ENCODE data around the gene MXRA8.

MXRA8 gene

DNA sequence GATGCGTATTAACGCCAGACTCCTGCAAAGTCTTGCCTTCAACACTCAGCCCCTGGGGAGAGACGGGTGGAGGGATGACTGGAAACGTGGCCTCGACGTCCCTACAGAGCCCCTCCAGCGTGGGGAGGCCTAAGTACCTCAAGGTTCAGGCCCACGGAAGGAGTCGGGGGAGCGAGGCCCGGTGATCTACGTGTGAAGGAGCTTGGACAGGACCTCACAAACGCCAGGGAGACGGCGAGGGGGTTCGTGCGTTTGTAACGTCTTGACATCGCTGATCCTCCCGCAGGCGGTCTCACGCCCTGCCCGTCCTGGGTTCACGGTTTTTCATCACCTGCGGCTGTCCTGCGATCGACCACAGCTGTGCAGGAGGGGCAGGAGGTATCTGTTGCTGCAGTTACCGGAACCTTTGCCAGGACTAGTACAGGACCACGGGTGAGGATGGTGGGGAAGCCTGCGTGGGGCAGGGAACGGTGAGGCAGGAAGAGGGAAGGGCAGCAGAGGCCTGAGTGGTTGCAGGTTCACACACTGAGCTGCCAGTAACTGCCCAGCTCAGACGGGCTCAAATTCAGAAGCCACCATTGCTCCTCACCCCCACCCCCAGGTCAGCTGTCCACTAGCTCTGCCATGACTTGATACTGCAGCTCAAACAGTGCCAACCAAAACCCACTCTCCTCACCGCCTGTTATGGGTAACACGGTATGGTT is 41.7 kb upstream of the MXRA8 start:
- H3K27ac ChIP-seq (ENCODE audit: low read length), result peak overlapping the region; percentile 86
- peaks cover 18 to 33% of the 10 kb centered on the region in 2 donors for H3K4me1 ChIP-seq (ENCODE audit: control insufficient read depth in 1 of 2, insufficient read depth in 2 of 2, low read length in 2 of 2)
- H3K4me3 ChIP-seq (ENCODE audit: low read depth in 1 of 2, low read length in 2 of 2), result peak overlapping the region; percentile 82 to 84
- peaks cover 32 to 65% of the 10 kb centered on the region in 2 donors for H3K36me3 ChIP-seq (ENCODE audit: control insufficient read depth in 1 of 2, insufficient read depth in 2 of 2, low read length in 2 of 2)
- no peaks in the 10 kb centered on the region for H3K27me3 ChIP-seq (ENCODE audit: low read depth, low read length)
- H3K9me3 ChIP-seq (ENCODE audit: control insufficient read depth in 1 of 2, low read length in 2 of 2), result no peaks in the 10 kb centered on the region

GRCh38 chr1:1399187-1399871 is 41.0 kb upstream of the MXRA8 start, which contains the start of gene CCNL2:
Gene CCNL2, minus strand, starts transcription at chr1:1399335. Its CDS starts 29 bp downstream, at chr1:1399306.
- Histone ChIP-seq H3K4me3 (ENCODE audit: low read depth in 1 of 2, low read length in 2 of 2) (peak within 1 kb of the TSS; percentile 82 to 84), H3K36me3 (ENCODE audit: control insufficient read depth in 1 of 2, insufficient read depth in 2 of 2, low read length in 2 of 2) (peaks cover 34 to 61% of the 10 kb centered on the region in 2 donors), H3K9me3 (ENCODE audit: control insufficient read depth in 1 of 2, low read length in 2 of 2) (no peaks in the 10 kb centered on the region), H3K27ac (ENCODE audit: low read length) (peak within 1 kb of the TSS; percentile 86), H3K4me1 (ENCODE audit: control insufficient read depth in 1 of 2, insufficient read depth in 2 of 2, low read length in 2 of 2) (peaks cover 18 to 34% of the 10 kb centered on the region in 2 donors), H3K27me3 (ENCODE audit: low read depth, low read length) (no peaks in the 10 kb centered on the region)

DNA sequence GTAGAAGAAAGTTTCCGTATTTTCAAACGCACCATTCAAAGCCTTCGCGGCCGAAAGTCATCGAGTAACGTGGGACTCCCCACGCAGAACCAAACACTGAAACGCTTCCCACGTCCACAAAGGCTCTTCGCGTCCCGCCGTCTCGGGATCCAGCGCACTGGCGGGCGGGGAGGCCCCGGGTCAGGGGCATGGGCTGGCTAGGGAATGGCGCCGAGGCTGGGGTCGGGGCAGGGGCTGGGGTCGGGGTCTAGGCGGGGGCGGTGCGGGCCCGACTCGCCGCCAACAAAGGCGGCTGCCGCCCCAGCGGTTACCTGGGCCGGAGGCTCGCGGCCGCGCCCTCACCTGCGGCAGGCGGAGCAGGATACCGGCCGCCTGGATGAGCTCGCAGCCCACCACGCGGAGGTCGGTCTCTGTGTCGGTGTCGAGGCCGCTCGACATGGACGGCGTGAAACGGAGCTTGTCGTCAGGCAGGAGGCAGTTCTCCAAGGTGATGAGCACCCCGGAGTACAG is 40.4 kb upstream of the MXRA8 start:
- Histone ChIP-seq H3K4me1 (ENCODE audit: control insufficient read depth in 1 of 2, insufficient read depth in 2 of 2, low read length in 2 of 2) (peaks cover 18 to 34% of the 10 kb centered on the region in 2 donors), H3K4me3 (ENCODE audit: low read depth in 1 of 2, low read length in 2 of 2) (peak overlapping the region; percentile 82), H3K9me3 (ENCODE audit: control insufficient read depth in 1 of 2, low read length in 2 of 2) (no peaks in the 10 kb centered on the region), H3K27ac (ENCODE audit: low read length) (peak overlapping the region; percentile 25), H3K27me3 (ENCODE audit: low read depth, low read length) (no peaks in the 10 kb centered on the region), H3K36me3 (ENCODE audit: control insufficient read depth in 1 of 2, insufficient read depth in 2 of 2, low read length in 2 of 2) (peaks cover 36 to 64% of the 10 kb centered on the region in 2 donors)

GRCh38 chr1:1397839-1398523 is 39.6 kb upstream of the MXRA8 start:
- peak overlapping the region; percentile 82 for H3K4me3 ChIP-seq (ENCODE audit: low read depth in 1 of 2, low read length in 2 of 2)
- no peaks in the 10 kb centered on the region for H3K27me3 ChIP-seq (ENCODE audit: low read depth, low read length)
- peaks cover 37 to 64% of the 10 kb centered on the region in 2 donors for H3K36me3 ChIP-seq (ENCODE audit: control insufficient read depth in 1 of 2, insufficient read depth in 2 of 2, low read length in 2 of 2)
- H3K4me1 ChIP-seq (ENCODE audit: control insufficient read depth in 1 of 2, insufficient read depth in 2 of 2, low read length in 2 of 2), result peaks cover 18 to 34% of the 10 kb centered on the region in 2 donors
- H3K9me3 ChIP-seq (ENCODE audit: control insufficient read depth in 1 of 2, low read length in 2 of 2), result no peaks in the 10 kb centered on the region
- H3K27ac ChIP-seq (ENCODE audit: low read length), result peak overlapping the region; percentile 25

DNA sequence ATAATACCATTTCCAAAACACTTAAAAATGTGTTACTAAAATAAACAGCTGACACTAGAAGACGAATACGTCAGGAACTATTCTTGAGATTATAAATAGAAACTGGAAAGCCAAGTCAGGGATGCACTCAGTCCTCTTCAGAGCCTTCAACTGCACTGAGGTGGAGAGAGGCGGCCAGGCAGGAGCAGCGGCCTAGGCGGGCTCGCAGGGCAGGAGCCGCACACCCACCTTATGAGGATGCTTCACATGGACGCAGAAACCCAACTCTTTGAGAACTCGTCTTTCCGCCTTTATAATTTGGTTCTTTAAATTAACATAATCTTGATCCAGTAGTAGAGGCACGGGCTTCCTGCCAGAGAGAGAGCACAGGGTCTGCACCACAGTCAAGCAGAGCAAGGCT is 36.8 kb upstream of the MXRA8 start:
- Histone ChIP-seq H3K9me3 (ENCODE audit: control insufficient read depth in 1 of 2, low read length in 2 of 2) (no peaks in the 10 kb centered on the region), H3K27ac (ENCODE audit: low read length) (no peak overlapping the region), H3K27me3 (ENCODE audit: low read depth, low read length) (no peaks in the 10 kb centered on the region), H3K4me3 (ENCODE audit: low read depth in 1 of 2, low read length in 2 of 2) (no peak overlapping the region), H3K36me3 (ENCODE audit: control insufficient read depth in 1 of 2, insufficient read depth in 2 of 2, low read length in 2 of 2) (peaks cover 52 to 65% of the 10 kb centered on the region in 2 donors), H3K4me1 (ENCODE audit: control insufficient read depth in 1 of 2, insufficient read depth in 2 of 2, low read length in 2 of 2) (peaks cover 11 to 24% of the 10 kb centered on the region in 2 donors)

- Histone ChIP-seq H3K4me3 (ENCODE audit: low read depth in 1 of 2, low read length in 2 of 2) (no peak overlapping the region), H3K27me3 (ENCODE audit: low read depth, low read length) (no peaks in the 10 kb centered on the region), H3K9me3 (ENCODE audit: control insufficient read depth in 1 of 2, low read length in 2 of 2) (no peaks in the 10 kb centered on the region), H3K27ac (ENCODE audit: low read length) (no peak overlapping the region), H3K4me1 (ENCODE audit: control insufficient read depth in 1 of 2, insufficient read depth in 2 of 2, low read length in 2 of 2) (peaks cover 8 to 21% of the 10 kb centered on the region in 2 donors), H3K36me3 (ENCODE audit: control insufficient read depth in 1 of 2, insufficient read depth in 2 of 2, low read length in 2 of 2) (peaks cover 60 to 75% of the 10 kb centered on the region in 2 donors)
Measured at GRCh38 chr1:1394116-1394515, 35.8 kb upstream of the MXRA8 start.

DNA sequence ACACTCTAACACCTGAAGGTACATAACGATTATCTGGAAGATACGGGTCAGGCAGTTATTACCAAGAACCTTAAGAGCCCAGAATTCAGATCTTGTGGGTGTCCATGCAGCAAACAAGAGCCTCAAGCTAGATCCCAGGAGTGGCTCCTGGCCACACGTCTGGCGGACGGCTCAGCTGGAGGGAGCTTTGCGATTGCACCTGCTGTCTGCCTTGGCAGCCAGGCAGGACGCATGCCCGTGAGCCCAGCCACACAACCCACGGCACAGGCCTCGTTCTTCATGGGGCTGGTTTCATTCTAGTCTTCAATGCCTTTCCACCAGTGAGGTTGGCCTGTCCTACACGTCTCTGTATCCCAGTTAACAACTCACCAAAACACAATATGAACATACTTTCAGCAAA is 35.1 kb upstream of the MXRA8 start:
- Histone ChIP-seq H3K27ac (ENCODE audit: low read length) (no peak overlapping the region), H3K4me1 (ENCODE audit: control insufficient read depth in 1 of 2, insufficient read depth in 2 of 2, low read length in 2 of 2) (peaks cover 8 to 19% of the 10 kb centered on the region in 2 donors), H3K9me3 (ENCODE audit: control insufficient read depth in 1 of 2, low read length in 2 of 2) (no peaks in the 10 kb centered on the region), H3K36me3 (ENCODE audit: control insufficient read depth in 1 of 2, insufficient read depth in 2 of 2, low read length in 2 of 2) (peaks cover 60 to 80% of the 10 kb centered on the region in 2 donors), H3K27me3 (ENCODE audit: low read depth, low read length) (no peaks in the 10 kb centered on the region), H3K4me3 (ENCODE audit: low read depth in 1 of 2, low read length in 2 of 2) (no peak overlapping the region)

DNA sequence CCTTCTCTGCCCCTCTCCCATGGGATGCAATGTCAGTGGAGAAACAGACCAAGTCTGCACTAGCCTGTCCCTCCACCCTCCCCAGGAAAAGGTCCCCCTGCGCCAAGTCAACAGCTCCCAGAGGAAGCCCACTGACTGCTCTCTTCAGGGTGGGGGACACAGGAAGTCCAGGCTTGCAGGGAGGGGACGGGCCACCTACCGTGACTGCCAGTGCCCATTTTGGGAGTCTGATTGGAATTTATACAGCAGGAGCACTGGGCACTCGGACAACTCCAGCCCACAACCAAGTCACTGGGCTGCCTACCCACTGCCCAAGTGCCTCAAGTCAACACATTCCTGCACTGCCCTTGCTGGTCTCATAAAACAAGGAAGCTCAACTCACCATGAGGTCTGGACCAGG is 34.7 kb upstream of the MXRA8 start:
- no peaks in the 10 kb centered on the region for H3K27me3 ChIP-seq (ENCODE audit: low read depth, low read length)
- H3K9me3 ChIP-seq (ENCODE audit: control insufficient read depth in 1 of 2, low read length in 2 of 2), result no peaks in the 10 kb centered on the region
- H3K4me3 ChIP-seq (ENCODE audit: low read depth in 1 of 2, low read length in 2 of 2), result no peak overlapping the region
- peaks cover 4 to 15% of the 10 kb centered on the region in 2 donors for H3K4me1 ChIP-seq (ENCODE audit: control insufficient read depth in 1 of 2, insufficient read depth in 2 of 2, low read length in 2 of 2)
- peaks cover 61 to 82% of the 10 kb centered on the region in 2 donors for H3K36me3 ChIP-seq (ENCODE audit: control insufficient read depth in 1 of 2, insufficient read depth in 2 of 2, low read length in 2 of 2)
- no peak overlapping the region for H3K27ac ChIP-seq (ENCODE audit: low read length)

- peaks cover 0 to 6% of the 10 kb centered on the region in 2 donors for H3K4me1 ChIP-seq (ENCODE audit: control insufficient read depth in 1 of 2, insufficient read depth in 2 of 2, low read length in 2 of 2)
- H3K36me3 ChIP-seq (ENCODE audit: control insufficient read depth in 1 of 2, insufficient read depth in 2 of 2, low read length in 2 of 2), result peaks cover 72 to 87% of the 10 kb centered on the region in 2 donors
- H3K27me3 ChIP-seq (ENCODE audit: low read depth, low read length), result no peaks in the 10 kb centered on the region
- H3K9me3 ChIP-seq (ENCODE audit: control insufficient read depth in 1 of 2, low read length in 2 of 2), result no peaks in the 10 kb centered on the region
- H3K4me3 ChIP-seq (ENCODE audit: low read depth in 1 of 2, low read length in 2 of 2), result no peak overlapping the region
- no peak overlapping the region for H3K27ac ChIP-seq (ENCODE audit: low read length)
Measured at GRCh38 chr1:1391225-1391624, 32.9 kb upstream of the MXRA8 start.

DNA sequence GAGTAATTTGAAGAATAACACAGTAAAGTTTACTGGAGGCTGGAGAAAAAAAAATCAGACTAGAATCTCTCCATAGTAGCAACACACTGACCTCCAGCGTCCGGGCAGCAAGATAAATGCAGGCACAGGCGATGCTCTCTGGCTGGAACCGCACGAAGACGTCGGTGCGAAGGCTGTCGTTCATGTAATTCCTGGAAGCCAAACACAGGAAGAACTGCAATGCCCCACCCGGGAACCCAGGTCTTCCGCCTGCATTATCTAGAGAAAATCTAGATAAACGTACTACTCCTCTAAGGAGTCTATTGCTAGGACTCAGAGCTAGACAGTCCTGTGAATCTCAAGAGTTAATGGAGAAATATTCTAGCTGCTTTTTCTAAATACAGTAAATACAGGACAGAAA is 32.3 kb upstream of the MXRA8 start:
- Histone ChIP-seq H3K27me3 (ENCODE audit: low read depth, low read length) (no peaks in the 10 kb centered on the region), H3K4me1 (ENCODE audit: control insufficient read depth in 1 of 2, insufficient read depth in 2 of 2, low read length in 2 of 2) (peaks cover 0 to 6% of the 10 kb centered on the region in 2 donors), H3K4me3 (ENCODE audit: low read depth in 1 of 2, low read length in 2 of 2) (no peak overlapping the region), H3K9me3 (ENCODE audit: control insufficient read depth in 1 of 2, low read length in 2 of 2) (no peaks in the 10 kb centered on the region), H3K27ac (ENCODE audit: low read length) (no peak overlapping the region), H3K36me3 (ENCODE audit: control insufficient read depth in 1 of 2, insufficient read depth in 2 of 2, low read length in 2 of 2) (peaks cover 76 to 90% of the 10 kb centered on the region in 2 donors)

DNA sequence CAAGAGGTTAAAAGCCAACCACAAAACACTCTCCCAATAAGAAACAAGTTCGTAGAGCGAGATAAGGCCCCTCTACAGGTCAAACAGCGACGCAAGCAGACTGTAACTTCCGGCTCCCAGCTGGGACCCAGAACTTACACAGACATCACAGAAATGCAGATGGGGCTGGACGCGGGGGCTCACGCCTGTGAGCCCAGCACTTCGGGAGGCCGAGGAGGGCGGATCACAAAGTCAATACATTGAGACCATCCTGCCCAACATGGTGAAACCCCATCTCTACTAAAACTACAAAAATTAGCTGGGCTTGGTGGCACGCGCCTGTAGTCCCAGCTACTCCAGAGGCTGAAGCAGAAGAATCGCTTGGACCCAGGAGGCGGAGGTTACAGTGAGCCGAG is 29.7 kb upstream of the MXRA8 start:
- Histone ChIP-seq H3K4me1 (ENCODE audit: control insufficient read depth in 1 of 2, insufficient read depth in 2 of 2, low read length in 2 of 2) (no peaks in the 10 kb centered on the region), H3K36me3 (ENCODE audit: control insufficient read depth in 1 of 2, insufficient read depth in 2 of 2, low read length in 2 of 2) (peaks cover 59 to 71% of the 10 kb centered on the region in 2 donors)

More for the DNA sequence above, 29.7 kb upstream of the MXRA8 start:
- Histone ChIP-seq H3K4me3 (ENCODE audit: low read depth in 1 of 2, low read length in 2 of 2) (no peak overlapping the region), H3K27me3 (ENCODE audit: low read depth, low read length) (no peaks in the 10 kb centered on the region), H3K27ac (ENCODE audit: low read length) (no peak overlapping the region), H3K9me3 (ENCODE audit: control insufficient read depth in 1 of 2, low read length in 2 of 2) (no peaks in the 10 kb centered on the region)
